ENCODE measurements around the gene CNGB1.

GRCh38 chr16:57962046-57962445 is 8.9 kb downstream of the CNGB1 start:
- TF ChIP-seq CTCF (conservative IDR thresholded peaks at IDR 0.05 in 1 of 2, IDR thresholded peaks at IDR 0.05 in 1 of 2; ENCODE audit: extremely low read depth in 1 of 2, insufficient read depth in 1 of 2, low read depth in 1 of 2, low read length in 2 of 2) (no peak), EZH2 (IDR thresholded peaks at IDR 0.05; ENCODE audit: borderline replicate concordance, low read length) (no peak)

Data from mammary epithelial cell (primary cell).